Measurements from ENCODE around the gene SBK3.
"Not testable (repeated sequence)": the region's sequence is repeated elsewhere in the genome, so short reads cannot be mapped to it uniquely, and the experiment has no call there.

Gene SBK3

GRCh38 chr19:55545443-55545842, at the start of gene SBK3:
Gene SBK3 (minus strand): TSS chr19:55545543. CDS start chr19:55545543, 0 bp downstream.
- DNase-seq = no peak

- no peak for DNase-seq
Observed at GRCh38 chr19:55593096-55593772, 47.9 kb upstream of the SBK3 start.

GRCh38 chr19:55592391-55593090, 47.2 kb upstream of the SBK3 start:
- DNase-seq = no peak

- DNase-seq = no peak
Observed at GRCh38 chr19:55591555-55591954, 46.2 kb upstream of the SBK3 start.

- no peak for DNase-seq
Observed at GRCh38 chr19:55590617-55591016, 45.3 kb upstream of the SBK3 start.

GRCh38 chr19:55590109-55590508, 44.8 kb upstream of the SBK3 start:
- DNase-seq = no peak

GRCh38 chr19:55588738-55589137, 43.4 kb upstream of the SBK3 start:
- DNase-seq = no peak

- DNase-seq = peak; percentile 98
Observed at GRCh38 chr19:55586976-55587668, 41.8 kb upstream of the SBK3 start.

- peak; percentile 92 for DNase-seq
Observed at GRCh38 chr19:55585658-55586339, 40.5 kb upstream of the SBK3 start.

- no peak for DNase-seq
Observed at GRCh38 chr19:55584871-55585270, 39.5 kb upstream of the SBK3 start.

GRCh38 chr19:55583897-55584296, 38.6 kb upstream of the SBK3 start:
- not testable (repeated sequence) for DNase-seq

- not testable (repeated sequence) for DNase-seq
Observed at GRCh38 chr19:55582284-55582683, 36.9 kb upstream of the SBK3 start.

- DNase-seq = no peak
Observed at GRCh38 chr19:55581823-55582223, 36.5 kb upstream of the SBK3 start.

GRCh38 chr19:55581145-55581822, 35.9 kb upstream of the SBK3 start:
- no peak for DNase-seq

- DNase-seq = peak; percentile 96
Observed at GRCh38 chr19:55580628-55581144, 35.3 kb upstream of the SBK3 start, which contains the start of gene ZNF579. Gene ZNF579 (minus strand): TSS chr19:55580848. CDS start chr19:55579639, 1,209 bp downstream.

- DNase-seq = peak; percentile 59
Observed at GRCh38 chr19:55579766-55580621, 34.7 kb upstream of the SBK3 start.

- no peak for DNase-seq
Observed at GRCh38 chr19:55578761-55579747, 33.7 kb upstream of the SBK3 start.

- DNase-seq = no peak
Observed at GRCh38 chr19:55578031-55578760, 32.9 kb upstream of the SBK3 start.

- no peak for DNase-seq
Observed at GRCh38 chr19:55576746-55577145, 31.4 kb upstream of the SBK3 start.

Data from eye (tissue), 1 donor.